ENCODE measurements around the gene C1orf159.

C1orf159 gene

GRCh38 chr1:1090424-1091343 is 25.2 kb downstream of the C1orf159 start:
- FAIRE-seq: no peak

DNA sequence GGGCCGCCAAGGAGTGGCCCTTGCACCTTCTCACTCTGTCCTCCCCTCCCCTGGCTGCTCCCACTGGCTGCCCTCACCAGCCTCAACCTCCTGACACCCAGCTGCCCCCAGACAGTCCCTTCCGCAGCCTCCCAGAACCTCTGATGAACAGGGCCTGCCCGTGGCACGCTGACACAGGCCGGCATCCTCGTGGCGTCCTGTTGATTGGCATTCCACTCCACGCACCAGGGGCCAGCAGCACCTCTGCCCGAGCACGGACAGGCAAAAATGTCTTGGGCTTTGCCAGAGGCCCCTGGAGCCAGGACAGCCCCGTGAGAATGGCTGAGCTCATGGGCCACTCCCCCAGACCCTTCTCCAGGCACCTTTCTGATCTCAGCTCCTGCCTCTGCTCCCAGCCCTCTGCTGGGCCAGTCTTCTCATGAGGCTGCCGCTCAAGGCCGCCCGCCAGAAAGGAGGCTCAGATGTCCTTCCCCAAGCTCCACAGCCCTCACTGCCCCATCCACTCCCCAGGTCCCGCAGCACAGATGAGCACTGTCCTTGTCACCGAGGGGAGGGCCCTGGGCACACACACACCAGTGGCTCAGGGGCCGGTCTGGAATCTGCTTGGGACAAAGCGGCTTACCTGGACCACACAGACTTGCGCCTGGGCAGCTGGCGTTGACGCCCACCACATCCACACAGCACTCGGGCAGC is 26.0 kb downstream of the C1orf159 start:
- FAIRE-seq: no peak

- no peak for FAIRE-seq
These were observed 26.8 kb downstream of the C1orf159 start for GRCh38 chr1:1088801-1089680.

- FAIRE-seq: no peak
These were observed 27.7 kb downstream of the C1orf159 start for GRCh38 chr1:1088029-1088800.

DNA sequence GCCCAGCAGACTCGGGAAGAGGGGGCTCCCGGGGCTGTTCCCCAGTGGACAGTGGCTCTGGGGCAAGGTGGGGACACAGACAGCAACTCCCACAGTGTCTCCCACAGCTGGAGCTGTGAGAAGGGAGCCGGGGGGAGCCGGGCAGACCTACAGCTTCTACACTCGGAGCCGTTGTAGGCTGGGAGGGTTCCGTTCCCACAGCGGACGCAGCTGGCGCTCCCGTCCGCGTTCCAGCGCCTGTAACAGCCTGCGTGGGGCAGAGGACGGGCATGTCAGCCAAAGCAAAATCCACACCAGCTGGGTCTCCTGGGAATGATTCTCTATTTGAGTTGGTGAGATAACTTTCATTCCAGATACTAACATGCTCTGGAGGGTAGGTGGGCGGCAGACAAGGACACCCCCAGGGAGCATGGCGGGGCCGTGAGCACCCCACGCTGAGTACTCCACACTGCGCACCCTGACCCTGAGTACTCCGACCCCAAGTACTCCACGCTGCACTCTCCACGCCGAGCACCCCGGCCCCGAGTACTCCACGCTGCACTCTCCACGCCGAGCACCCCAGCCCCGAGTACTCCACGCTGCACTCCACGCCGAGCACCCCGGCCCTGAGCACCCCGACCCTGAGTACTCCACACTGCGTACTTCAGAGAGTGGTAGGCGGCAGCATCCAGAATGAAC is 28.4 kb downstream of the C1orf159 start:
- FAIRE-seq: no peak

DNA sequence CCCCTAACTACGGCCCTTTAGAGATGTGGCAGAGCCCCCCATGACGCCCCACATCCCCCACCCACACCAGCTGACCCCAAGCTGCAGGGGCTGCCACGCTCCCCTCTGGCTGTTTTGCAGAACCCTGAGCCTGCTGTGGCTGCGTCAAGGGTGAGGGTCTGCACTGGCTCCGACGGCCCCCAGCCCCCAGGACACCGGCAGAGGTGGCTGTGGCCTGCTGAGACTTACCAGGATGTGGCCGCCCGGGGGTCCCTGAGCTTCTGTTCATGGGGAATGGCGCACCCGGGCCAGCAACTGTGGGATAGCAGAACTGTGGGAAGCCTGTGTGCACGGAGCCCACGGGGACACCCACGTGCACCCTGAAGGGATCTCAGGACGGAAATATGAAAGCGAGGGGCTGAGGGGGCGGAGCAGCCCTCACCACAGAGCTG is 29.0 kb downstream of the C1orf159 start:
- FAIRE-seq: no peak

DNA sequence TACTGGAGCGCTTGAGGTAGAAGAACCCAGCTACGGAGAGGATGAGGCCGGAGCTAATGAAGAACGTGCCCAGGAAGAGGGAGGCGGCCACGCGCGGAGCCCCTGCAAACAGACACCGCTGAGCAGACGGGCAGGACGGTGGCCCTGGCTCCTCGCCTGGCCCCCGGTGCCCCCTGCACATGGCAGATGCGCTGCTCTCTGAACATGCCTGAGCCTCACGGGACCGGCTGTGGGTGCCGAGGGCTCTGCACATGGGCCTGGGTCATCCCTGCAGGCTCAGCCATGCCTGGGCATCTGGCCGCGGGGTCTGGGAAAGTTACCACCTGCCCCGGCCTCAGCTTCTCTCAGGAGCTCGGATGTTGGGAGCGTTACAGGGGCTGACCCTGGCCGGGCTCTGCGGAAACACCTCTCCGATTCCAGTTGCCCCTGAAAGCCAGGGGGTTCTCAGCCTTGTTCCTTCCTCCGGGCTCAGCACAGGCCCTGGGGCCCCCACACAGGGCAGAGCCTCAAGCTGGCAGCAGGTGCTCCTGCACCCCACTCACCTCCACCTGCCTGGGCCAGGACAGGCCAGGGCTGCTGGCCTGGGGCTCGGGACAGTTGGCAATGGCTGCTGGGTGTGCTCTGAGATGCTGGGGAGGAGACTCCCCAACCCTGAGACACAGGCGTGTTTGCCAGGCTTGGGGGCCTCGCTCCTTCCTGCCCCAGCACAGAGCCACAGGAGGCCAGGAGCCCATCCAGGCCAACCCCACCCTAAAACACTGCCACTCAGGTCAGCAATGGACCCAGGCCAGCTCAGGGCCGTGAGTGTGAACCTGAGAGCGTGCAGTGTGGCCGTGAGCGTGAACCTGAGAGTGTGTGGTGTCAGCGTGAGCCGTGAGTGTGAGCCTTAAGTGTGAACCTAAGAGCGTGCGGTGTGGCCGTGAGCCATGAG is 29.7 kb downstream of the C1orf159 start:
- FAIRE-seq: no peak

DNA sequence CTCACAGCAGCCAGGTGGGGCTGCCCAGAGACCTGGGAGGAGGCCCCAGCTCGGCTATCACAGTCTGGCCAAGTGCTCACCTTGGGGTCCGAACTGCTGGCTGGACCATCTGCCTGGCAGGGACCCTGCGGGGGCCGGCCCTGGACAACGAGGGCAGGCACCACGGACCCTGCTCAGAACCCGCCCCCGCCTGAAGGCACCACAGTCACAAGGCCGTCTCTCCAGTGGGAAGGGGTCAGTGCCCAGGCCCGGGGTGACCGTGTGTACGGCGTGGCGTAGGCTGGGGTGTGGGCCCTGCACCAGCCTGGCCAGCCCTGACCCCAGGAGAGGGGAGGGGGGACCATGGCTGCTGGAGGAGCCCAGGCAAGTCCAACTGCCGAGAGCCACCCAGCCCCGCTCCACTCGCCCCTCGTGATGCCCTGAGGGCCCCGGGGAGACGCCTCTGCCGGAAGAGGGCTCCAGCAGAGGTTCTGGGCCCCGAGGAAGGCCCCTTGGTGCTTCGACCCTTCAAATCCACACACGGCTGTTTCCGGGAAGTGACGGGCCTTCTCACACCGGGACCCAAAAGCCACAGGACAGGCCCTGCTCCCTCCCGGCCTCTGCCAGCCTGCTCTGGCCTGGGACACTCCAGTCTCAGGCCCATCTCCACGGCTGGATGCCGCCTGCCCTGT is 30.6 kb downstream of the C1orf159 start:
- FAIRE-seq: no peak

GRCh38 chr1:1084372-1085170 is 31.3 kb downstream of the C1orf159 start:
- no peak for FAIRE-seq

- no peak for FAIRE-seq
These were observed 32.2 kb downstream of the C1orf159 start for GRCh38 chr1:1083416-1084371.

DNA sequence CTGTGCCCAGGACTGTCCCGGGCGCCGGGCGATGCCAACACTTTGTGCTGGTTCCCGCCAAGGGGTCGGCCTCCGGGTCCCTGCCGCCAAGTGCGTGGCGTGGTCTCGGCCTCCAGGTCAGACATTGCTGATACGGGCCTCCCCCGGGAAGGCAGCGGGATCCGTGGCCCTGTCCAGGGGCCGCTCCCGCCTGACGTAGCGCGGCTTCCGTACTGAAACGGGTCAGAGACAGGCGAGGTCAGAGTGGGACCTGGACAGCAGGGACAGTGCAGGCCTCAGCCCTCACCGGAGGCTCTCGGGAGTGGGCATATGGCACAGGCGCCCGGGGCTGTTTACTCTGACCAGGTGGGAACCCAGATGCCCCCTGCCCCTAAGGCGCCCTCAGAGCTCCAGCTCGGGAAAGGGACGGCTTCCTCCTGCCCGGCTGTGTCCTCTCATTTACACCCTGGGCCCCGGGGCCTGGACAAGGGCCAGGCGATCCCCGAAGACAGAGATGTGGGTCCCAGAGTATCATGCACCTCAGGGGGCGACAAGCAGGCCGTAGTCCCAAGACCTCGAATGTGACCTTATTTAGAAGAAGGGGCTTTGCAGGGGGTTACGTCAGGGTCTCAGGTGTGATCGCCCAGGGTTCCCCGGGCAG is 33.0 kb downstream of the C1orf159 start:
- FAIRE-seq: no peak

GRCh38 chr1:1082239-1082775 is 33.6 kb downstream of the C1orf159 start:
- FAIRE-seq: no peak

- FAIRE-seq: no peak
These were observed 34.3 kb downstream of the C1orf159 start for GRCh38 chr1:1081311-1082238.

GRCh38 chr1:1080951-1081310 is 35.0 kb downstream of the C1orf159 start:
- no peak for FAIRE-seq

GRCh38 chr1:1080122-1080757 is 35.6 kb downstream of the C1orf159 start:
- peak; percentile 37 for FAIRE-seq

All from endometrium (tissue), 2 donors.